Stimulated activated CD4-positive, alpha-beta T cell treated with anti-CD3 and anti-CD28 coated beads, TNF-alpha, amount 100 ng/mL, for 48 hours (primary cell): ENCODE data around the gene CCDC152.

ENCODE experiments used
- DNase-seq, 3 donors: peaks; one replicate each; pipeline ENCODE4 v3.0.0-alpha.2; 2020; ENCODE audit warnings: low read depth in 3 of 3

CCDC152 gene

GRCh38 chr5:42781584-42781983 lies 25.0 kb downstream of the CCDC152 start:
- DNase-seq = no peak

- no peak for DNase-seq
Observed at GRCh38 chr5:42784132-42784531, 27.5 kb downstream of the CCDC152 start.

- DNase-seq = no peak
Observed at GRCh38 chr5:42785756-42786155, 29.1 kb downstream of the CCDC152 start.

- no peak for DNase-seq
Observed at GRCh38 chr5:42787073-42787472, 30.5 kb downstream of the CCDC152 start.

GRCh38 chr5:42787845-42788244 lies 31.2 kb downstream of the CCDC152 start:
- DNase-seq = no peak

GRCh38 chr5:42791151-42791550 lies 34.5 kb downstream of the CCDC152 start:
- no peak for DNase-seq

- no peak for DNase-seq
Observed at GRCh38 chr5:42798284-42799240, 41.9 kb downstream of the CCDC152 start.

- no peak for DNase-seq
Observed at GRCh38 chr5:42799241-42799608, 42.6 kb downstream of the CCDC152 start.

GRCh38 chr5:42799668-42800114 lies 43.1 kb downstream of the CCDC152 start:
- no peak for DNase-seq

- no peak for DNase-seq
Observed at GRCh38 chr5:42800748-42801330, 44.2 kb downstream of the CCDC152 start.

GRCh38 chr5:42801516-42802166 lies 45.0 kb downstream of the CCDC152 start:
- no peak for DNase-seq

- DNase-seq = no peak
Observed at GRCh38 chr5:42804717-42805339, 48.2 kb downstream of the CCDC152 start.

- no peak for DNase-seq
Observed at GRCh38 chr5:42806004-42806700, 49.5 kb downstream of the CCDC152 start.

GRCh38 chr5:42806701-42807262 lies 50.2 kb downstream of the CCDC152 start:
- no peak for DNase-seq

GRCh38 chr5:42807722-42808447 lies 51.3 kb downstream of the CCDC152 start:
- DNase-seq = no peak

- DNase-seq = no peak
Observed at GRCh38 chr5:42808888-42809611, 52.4 kb downstream of the CCDC152 start.

GRCh38 chr5:42810834-42811590 lies 54.4 kb downstream of the CCDC152 start:
- no peak for DNase-seq

- no peak for DNase-seq
Observed at GRCh38 chr5:42811591-42812446, 55.2 kb downstream of the CCDC152 start, which contains the start of gene SELENOP. Gene SELENOP (minus strand): TSS chr5:42811892. CDS start chr5:42808353, 3,539 bp downstream.
